Measurements from ENCODE around the gene ASXL1.
"Not testable (repeated sequence)": the region's sequence is repeated elsewhere in the genome, so short reads cannot be mapped to it uniquely, and the experiment has no call there.

ASXL1 gene

GRCh38 chr20:32455171-32455900 lies 97.2 kb downstream of the ASXL1 start:
- DNase-seq = no peak

GRCh38 chr20:32455901-32456701 lies 98.0 kb downstream of the ASXL1 start:
- no peak for DNase-seq

- peak; percentile 76 for DNase-seq
These were observed 98.8 kb downstream of the ASXL1 start for GRCh38 chr20:32456869-32457478.

- no peak for DNase-seq
These were observed 99.4 kb downstream of the ASXL1 start for GRCh38 chr20:32457479-32457986.

GRCh38 chr20:32458061-32458836 lies 100.1 kb downstream of the ASXL1 start:
- no peak for DNase-seq

GRCh38 chr20:32458837-32459220 lies 100.7 kb downstream of the ASXL1 start:
- DNase-seq = no peak

- DNase-seq = no peak
These were observed 102.1 kb downstream of the ASXL1 start for GRCh38 chr20:32460231-32460630.

- DNase-seq = no peak
These were observed 102.7 kb downstream of the ASXL1 start for GRCh38 chr20:32460683-32461320.

GRCh38 chr20:32461836-32462600 lies 103.9 kb downstream of the ASXL1 start:
- no peak for DNase-seq

- DNase-seq = no peak
These were observed 104.9 kb downstream of the ASXL1 start for GRCh38 chr20:32462900-32463641.

GRCh38 chr20:32463642-32464400 lies 105.7 kb downstream of the ASXL1 start:
- no peak for DNase-seq

- DNase-seq = no peak
These were observed 106.4 kb downstream of the ASXL1 start for GRCh38 chr20:32464401-32465091.

- DNase-seq = no peak
These were observed 107.2 kb downstream of the ASXL1 start for GRCh38 chr20:32465092-32465900.

GRCh38 chr20:32465901-32466675 lies 108.0 kb downstream of the ASXL1 start:
- not testable (repeated sequence) for DNase-seq

- DNase-seq = no peak
These were observed 108.8 kb downstream of the ASXL1 start for GRCh38 chr20:32466739-32467505.

GRCh38 chr20:32467506-32468312 lies 109.6 kb downstream of the ASXL1 start:
- DNase-seq = no peak

Measured in activated CD8-positive, alpha-beta memory T cell treated with anti-CD3 and anti-CD28 coated beads for 24 hours (primary cell).